ENCODE measurements around the gene SLC35D2.
A peak's percentile ranks its signal among the peaks of the same experiment; 100 is the strongest.

Gene SLC35D2

DNA sequence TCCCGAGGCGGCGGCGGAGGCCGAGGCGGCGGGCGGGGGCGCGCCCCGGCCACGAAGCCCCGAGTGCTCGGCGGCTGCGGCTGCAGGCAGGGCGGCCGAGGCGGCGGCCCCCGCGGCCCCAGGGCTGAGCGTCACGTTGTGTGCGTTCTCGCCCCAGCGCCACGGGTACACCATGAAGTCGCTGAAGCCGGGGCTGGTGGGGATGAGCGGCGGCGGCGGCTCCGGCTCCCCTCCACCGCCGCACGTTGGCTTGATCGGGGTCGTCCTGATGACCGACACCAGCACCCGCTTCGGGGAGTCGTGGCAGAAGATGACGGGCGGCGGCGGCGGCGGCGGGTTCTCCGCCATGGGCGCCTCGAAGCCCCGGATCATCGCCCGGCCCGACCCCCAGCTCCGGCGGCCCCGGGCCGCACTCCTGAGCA lies 34.2 kb upstream of the SLC35D2 start:
- Histone ChIP-seq H3K27ac (peak overlapping the region; percentile 34), H3K36me3 (replicated peaks) (no peaks in the 10 kb centered on the region), H3K27me3 (replicated peaks) (no peaks in the 10 kb centered on the region), H3K4me3 (ENCODE audit: low read depth, low read length) (peak overlapping the region; percentile 93)
- no peak for DNase-seq
- in situ Hi-C loops (cut with HindIII; ENCODE audit: low pct_ligation_motif_present, low sequenced_read_pairs): no loop called here
- TF ChIP-seq CTCF (IDR thresholded peaks at IDR 0.05; ENCODE audit: low read depth, low read length, missing control alignments): no peak

DNA sequence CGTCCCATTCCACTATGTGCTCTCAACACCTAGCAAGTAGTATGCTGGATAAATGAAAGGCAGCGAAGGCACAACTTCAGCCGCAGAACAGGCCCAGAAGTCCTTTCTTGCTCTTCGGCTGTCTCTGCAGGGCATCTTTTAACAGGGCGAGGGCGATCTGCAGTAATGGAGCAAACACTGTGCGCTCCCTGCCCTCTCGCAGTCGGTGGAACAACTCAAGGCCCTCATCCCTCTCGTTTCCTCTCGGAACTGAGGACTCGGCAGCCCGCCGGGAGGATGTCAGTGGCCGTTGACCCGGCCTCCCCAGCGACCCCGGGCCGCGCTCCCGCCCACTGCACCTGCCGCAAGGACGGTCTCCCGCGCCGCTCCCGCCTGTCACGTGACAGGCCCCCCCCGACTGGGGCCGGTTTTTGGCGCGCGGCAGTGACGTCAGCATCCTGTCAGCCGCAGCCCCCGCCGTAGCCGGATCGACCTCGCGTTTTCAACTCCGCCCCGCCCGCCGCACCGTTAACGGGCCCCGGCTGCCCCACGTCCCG lies 33.6 kb upstream of the SLC35D2 start:
- Histone ChIP-seq H3K27me3 (replicated peaks) (no peaks in the 10 kb centered on the region), H3K4me3 (ENCODE audit: low read depth, low read length) (peak overlapping the region; percentile 93), H3K36me3 (replicated peaks) (no peaks in the 10 kb centered on the region), H3K27ac (peak overlapping the region; percentile 61)
- TF ChIP-seq CTCF (IDR thresholded peaks at IDR 0.05; ENCODE audit: low read depth, low read length, missing control alignments): peak; percentile 27
- peak; percentile 66 for DNase-seq
- in situ Hi-C loops (cut with HindIII; ENCODE audit: low pct_ligation_motif_present, low sequenced_read_pairs): no loop called here

GRCh38 chr9:96413302-96414221 lies 30.1 kb upstream of the SLC35D2 start:
- no peak overlapping the region for H3K4me3 ChIP-seq (ENCODE audit: low read depth, low read length)
- no peak overlapping the region for H3K27ac ChIP-seq
- no peak for DNase-seq
- H3K27me3 ChIP-seq (replicated peaks): no peaks in the 10 kb centered on the region
- in situ Hi-C loops (cut with HindIII; ENCODE audit: low pct_ligation_motif_present, low sequenced_read_pairs): no loop called here
- H3K36me3 ChIP-seq (replicated peaks): no peaks in the 10 kb centered on the region
- no peak for TF ChIP-seq CTCF (IDR thresholded peaks at IDR 0.05; ENCODE audit: low read depth, low read length, missing control alignments)

- TF ChIP-seq CTCF (IDR thresholded peaks at IDR 0.05; ENCODE audit: low read depth, low read length, missing control alignments): no peak
- Histone ChIP-seq H3K27ac (no peak overlapping the region), H3K27me3 (replicated peaks) (no peaks in the 10 kb centered on the region), H3K4me3 (ENCODE audit: low read depth, low read length) (no peak overlapping the region), H3K36me3 (replicated peaks) (no peaks in the 10 kb centered on the region)
- no peak for DNase-seq
- in situ Hi-C loops (cut with HindIII; ENCODE audit: low pct_ligation_motif_present, low sequenced_read_pairs): no loop called here
Measured at GRCh38 chr9:96412174-96412913, 28.8 kb upstream of the SLC35D2 start.

DNA sequence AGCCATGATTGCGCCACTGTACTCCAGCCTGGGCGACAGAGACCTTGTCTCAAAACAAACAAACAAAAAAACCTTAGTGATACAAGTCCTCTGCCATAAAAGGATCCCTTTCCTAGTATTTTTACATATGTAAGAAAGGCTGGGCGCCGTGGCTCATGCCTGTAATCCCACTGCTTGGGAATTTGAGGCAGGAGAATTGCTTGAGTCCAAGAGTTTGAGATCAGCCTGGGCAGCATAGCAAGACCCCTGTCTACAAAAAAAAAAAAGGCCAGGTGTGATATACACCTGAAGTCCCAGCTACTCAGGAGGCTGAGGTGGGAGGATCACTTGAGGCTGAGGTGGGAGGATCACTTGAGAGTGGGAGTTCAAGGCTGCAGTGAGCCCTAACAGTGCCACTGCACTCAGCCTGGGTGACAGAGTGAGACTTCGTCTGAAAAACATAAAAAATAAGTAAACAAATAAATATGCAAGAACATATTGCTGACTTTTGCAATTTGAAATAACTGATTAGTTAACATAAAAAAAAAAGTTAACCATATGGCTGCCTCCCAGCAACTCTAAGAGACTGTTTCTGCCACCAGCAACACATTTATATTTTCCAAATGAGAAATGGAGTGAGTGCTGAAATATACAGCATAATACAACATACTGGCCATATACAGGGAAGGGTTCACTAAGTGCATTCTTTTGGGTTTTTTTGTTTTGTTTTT lies 27.8 kb upstream of the SLC35D2 start:
- no peak for DNase-seq
- no peaks in the 10 kb centered on the region for H3K27me3 ChIP-seq (replicated peaks)
- H3K27ac ChIP-seq: no peak overlapping the region
- in situ Hi-C loops (cut with HindIII; ENCODE audit: low pct_ligation_motif_present, low sequenced_read_pairs): no loop called here
- H3K4me3 ChIP-seq (ENCODE audit: low read depth, low read length): no peak overlapping the region
- TF ChIP-seq CTCF (IDR thresholded peaks at IDR 0.05; ENCODE audit: low read depth, low read length, missing control alignments): no peak
- no peaks in the 10 kb centered on the region for H3K36me3 ChIP-seq (replicated peaks)

All from brain microvascular endothelial cell (primary cell).